ENCODE data around the gene SRD5A1. TPM values are rescaled to one million over a fixed set of nuclear protein-coding genes. Genes with fewer than 3 reads are reported as not detected.

Gene SRD5A1
- total and polyA plus RNA-seq, 2 experiments from 2014 or later: 18.2 to 87.3 TPM

DNA sequence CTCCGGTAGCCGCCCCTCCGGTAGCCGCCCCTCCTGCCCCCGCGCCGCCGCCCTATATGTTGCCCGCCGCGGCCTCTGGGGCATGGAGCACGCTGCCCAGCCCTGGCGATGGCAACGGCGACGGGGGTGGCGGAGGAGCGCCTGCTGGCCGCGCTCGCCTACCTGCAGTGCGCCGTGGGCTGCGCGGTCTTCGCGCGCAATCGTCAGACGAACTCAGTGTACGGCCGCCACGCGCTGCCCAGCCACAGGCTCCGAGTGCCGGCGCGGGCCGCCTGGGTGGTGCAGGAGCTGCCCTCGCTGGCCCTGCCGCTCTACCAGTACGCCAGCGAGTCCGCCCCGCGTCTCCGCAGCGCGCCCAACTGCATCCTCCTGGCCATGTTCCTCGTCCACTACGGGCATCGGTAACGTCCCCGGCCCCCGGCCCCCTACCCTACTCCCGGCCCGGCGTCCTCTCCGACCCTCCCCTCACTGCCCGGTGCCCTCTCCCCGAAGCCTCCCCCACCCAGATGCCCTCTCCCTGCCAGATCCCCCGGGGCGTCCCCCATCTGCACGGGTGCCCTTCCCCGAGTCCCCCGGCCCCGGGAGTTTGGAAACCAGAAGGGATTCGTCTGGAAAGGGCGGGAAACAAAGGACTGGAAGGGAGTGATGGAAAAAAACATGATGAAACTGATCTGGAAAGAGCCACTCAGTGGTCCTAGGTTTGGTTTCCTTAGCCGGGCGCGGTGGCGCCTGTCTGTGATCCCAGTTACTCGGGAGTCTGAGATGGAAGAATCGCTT lies 417 bp downstream of the SRD5A1 start:
- H2AFZ ChIP-seq: peak overlapping the region; percentile 96
- Mint-ChIP-seq H3K4me3 (peak overlapping the region; percentile 100), H3K4me1 (peaks cover 13% of the 10 kb centered on the region), H3K27me3 (ENCODE audit: insufficient read depth, low read depth, poor library complexity) (peaks cover 7% of the 10 kb centered on the region), H3K36me3 (ENCODE audit: low read depth) (peaks cover 42% of the 10 kb centered on the region), H3K27ac (peak overlapping the region; percentile 48; the same call in 1 of the 2 replicates), H3K9me3 (no peaks in the 10 kb centered on the region)
- DNase-seq (ENCODE audit: low spot score) (peak; percentile 51), ATAC-seq (peak; percentile 59)
- H3K4me3 ChIP-seq: peak overlapping the region; percentile 97
- H3K27ac ChIP-seq (ENCODE audit: low read depth): no peak overlapping the region
- TF ChIP-seq, protein P1, sequence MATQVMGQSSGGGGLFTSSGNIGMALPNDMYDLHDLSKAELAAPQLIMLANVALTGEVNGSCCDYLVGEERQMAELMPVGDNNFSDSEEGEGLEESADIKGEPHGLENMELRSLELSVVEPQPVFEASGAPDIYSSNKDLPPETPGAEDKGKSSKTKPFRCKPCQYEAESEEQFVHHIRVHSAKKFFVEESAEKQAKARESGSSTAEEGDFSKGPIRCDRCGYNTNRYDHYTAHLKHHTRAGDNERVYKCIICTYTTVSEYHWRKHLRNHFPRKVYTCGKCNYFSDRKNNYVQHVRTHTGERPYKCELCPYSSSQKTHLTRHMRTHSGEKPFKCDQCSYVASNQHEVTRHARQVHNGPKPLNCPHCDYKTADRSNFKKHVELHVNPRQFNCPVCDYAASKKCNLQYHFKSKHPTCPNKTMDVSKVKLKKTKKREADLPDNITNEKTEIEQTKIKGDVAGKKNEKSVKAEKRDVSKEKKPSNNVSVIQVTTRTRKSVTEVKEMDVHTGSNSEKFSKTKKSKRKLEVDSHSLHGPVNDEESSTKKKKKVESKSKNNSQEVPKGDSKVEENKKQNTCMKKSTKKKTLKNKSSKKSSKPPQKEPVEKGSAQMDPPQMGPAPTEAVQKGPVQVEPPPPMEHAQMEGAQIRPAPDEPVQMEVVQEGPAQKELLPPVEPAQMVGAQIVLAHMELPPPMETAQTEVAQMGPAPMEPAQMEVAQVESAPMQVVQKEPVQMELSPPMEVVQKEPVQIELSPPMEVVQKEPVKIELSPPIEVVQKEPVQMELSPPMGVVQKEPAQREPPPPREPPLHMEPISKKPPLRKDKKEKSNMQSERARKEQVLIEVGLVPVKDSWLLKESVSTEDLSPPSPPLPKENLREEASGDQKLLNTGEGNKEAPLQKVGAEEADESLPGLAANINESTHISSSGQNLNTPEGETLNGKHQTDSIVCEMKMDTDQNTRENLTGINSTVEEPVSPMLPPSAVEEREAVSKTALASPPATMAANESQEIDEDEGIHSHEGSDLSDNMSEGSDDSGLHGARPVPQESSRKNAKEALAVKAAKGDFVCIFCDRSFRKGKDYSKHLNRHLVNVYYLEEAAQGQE (IDR thresholded peaks at IDR 0.05; ENCODE audit: unreplicated experiment): no peak
- TF ChIP-seq, protein P2, sequence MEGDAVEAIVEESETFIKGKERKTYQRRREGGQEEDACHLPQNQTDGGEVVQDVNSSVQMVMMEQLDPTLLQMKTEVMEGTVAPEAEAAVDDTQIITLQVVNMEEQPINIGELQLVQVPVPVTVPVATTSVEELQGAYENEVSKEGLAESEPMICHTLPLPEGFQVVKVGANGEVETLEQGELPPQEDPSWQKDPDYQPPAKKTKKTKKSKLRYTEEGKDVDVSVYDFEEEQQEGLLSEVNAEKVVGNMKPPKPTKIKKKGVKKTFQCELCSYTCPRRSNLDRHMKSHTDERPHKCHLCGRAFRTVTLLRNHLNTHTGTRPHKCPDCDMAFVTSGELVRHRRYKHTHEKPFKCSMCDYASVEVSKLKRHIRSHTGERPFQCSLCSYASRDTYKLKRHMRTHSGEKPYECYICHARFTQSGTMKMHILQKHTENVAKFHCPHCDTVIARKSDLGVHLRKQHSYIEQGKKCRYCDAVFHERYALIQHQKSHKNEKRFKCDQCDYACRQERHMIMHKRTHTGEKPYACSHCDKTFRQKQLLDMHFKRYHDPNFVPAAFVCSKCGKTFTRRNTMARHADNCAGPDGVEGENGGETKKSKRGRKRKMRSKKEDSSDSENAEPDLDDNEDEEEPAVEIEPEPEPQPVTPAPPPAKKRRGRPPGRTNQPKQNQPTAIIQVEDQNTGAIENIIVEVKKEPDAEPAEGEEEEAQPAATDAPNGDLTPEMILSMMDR (conservative IDR thresholded peaks at IDR 0.05; ENCODE audit: low read depth in 2 of 2): no peak
- no peak for TF ChIP-seq EZH2 (IDR thresholded peaks at IDR 0.05; ENCODE audit: low read depth, unreplicated experiment)
- TF ChIP-seq EZH2phosphoT487 (IDR thresholded peaks at IDR 0.05; ENCODE audit: unreplicated experiment): no peak
- no peak for TF ChIP-seq JUNB (IDR thresholded peaks at IDR 0.05; ENCODE audit: unreplicated experiment)
- no peak for TF ChIP-seq NANOG (IDR thresholded peaks at IDR 0.05; ENCODE audit: borderline replicate concordance)
- TF ChIP-seq STAT1 (IDR thresholded peaks at IDR 0.05; ENCODE audit: unreplicated experiment): no peak
- TF ChIP-seq, protein P3, sequence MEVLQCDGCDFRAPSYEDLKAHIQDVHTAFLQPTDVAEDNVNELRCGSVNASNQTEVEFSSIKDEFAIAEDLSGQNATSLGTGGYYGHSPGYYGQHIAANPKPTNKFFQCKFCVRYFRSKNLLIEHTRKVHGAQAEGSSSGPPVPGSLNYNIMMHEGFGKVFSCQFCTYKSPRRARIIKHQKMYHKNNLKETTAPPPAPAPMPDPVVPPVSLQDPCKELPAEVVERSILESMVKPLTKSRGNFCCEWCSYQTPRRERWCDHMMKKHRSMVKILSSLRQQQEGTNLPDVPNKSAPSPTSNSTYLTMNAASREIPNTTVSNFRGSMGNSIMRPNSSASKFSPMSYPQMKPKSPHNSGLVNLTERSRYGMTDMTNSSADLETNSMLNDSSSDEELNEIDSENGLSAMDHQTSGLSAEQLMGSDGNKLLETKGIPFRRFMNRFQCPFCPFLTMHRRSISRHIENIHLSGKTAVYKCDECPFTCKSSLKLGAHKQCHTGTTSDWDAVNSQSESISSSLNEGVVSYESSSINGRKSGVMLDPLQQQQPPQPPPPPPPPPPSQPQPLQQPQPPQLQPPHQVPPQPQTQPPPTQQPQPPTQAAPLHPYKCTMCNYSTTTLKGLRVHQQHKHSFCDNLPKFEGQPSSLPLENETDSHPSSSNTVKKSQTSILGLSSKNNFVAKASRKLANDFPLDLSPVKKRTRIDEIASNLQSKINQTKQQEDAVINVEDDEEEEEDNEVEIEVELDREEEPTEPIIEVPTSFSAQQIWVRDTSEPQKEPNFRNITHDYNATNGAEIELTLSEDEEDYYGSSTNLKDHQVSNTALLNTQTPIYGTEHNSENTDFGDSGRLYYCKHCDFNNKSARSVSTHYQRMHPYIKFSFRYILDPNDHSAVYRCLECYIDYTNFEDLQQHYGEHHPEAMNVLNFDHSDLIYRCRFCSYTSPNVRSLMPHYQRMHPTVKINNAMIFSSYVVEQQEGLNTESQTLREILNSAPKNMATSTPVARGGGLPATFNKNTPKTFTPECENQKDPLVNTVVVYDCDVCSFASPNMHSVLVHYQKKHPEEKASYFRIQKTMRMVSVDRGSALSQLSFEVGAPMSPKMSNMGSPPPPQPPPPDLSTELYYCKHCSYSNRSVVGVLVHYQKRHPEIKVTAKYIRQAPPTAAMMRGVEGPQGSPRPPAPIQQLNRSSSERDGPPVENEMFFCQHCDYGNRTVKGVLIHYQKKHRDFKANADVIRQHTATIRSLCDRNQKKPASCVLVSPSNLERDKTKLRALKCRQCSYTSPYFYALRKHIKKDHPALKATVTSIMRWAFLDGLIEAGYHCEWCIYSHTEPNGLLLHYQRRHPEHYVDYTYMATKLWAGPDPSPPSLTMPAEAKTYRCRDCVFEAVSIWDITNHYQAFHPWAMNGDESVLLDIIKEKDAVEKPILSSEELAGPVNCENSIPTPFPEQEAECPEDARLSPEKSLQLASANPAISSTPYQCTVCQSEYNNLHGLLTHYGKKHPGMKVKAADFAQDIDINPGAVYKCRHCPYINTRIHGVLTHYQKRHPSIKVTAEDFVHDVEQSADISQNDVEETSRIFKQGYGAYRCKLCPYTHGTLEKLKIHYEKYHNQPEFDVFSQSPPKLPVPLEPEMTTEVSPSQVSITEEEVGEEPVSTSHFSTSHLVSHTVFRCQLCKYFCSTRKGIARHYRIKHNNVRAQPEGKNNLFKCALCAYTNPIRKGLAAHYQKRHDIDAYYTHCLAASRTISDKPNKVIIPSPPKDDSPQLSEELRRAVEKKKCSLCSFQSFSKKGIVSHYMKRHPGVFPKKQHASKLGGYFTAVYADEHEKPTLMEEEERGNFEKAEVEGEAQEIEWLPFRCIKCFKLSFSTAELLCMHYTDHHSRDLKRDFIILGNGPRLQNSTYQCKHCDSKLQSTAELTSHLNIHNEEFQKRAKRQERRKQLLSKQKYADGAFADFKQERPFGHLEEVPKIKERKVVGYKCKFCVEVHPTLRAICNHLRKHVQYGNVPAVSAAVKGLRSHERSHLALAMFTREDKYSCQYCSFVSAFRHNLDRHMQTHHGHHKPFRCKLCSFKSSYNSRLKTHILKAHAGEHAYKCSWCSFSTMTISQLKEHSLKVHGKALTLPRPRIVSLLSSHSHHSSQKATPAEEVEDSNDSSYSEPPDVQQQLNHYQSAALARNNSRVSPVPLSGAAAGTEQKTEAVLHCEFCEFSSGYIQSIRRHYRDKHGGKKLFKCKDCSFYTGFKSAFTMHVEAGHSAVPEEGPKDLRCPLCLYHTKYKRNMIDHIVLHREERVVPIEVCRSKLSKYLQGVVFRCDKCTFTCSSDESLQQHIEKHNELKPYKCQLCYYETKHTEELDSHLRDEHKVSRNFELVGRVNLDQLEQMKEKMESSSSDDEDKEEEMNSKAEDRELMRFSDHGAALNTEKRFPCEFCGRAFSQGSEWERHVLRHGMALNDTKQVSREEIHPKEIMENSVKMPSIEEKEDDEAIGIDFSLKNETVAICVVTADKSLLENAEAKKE (CRISPR knock-in tag; IDR thresholded peaks at IDR 0.05): no peak
- TF ChIP-seq ZNF331 (CRISPR knock-in tag; IDR thresholded peaks at IDR 0.05; ENCODE audit: low read depth): no peak
- TF ChIP-seq ZNF114 (CRISPR knock-in tag; IDR thresholded peaks at IDR 0.05): no peak
- TF ChIP-seq, protein P4, sequence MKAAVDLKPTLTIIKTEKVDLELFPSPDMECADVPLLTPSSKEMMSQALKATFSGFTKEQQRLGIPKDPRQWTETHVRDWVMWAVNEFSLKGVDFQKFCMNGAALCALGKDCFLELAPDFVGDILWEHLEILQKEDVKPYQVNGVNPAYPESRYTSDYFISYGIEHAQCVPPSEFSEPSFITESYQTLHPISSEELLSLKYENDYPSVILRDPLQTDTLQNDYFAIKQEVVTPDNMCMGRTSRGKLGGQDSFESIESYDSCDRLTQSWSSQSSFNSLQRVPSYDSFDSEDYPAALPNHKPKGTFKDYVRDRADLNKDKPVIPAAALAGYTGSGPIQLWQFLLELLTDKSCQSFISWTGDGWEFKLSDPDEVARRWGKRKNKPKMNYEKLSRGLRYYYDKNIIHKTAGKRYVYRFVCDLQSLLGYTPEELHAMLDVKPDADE (IDR thresholded peaks at IDR 0.05): no peak
- TF ChIP-seq CREB1 (CRISPR knock-in tag; IDR thresholded peaks at IDR 0.05; ENCODE audit: low read depth): no peak
- TF ChIP-seq POLR2AphosphoS5 (IDR thresholded peaks at IDR 0.05; ENCODE audit: low read depth): no peak; the same call in 1 of the 2 replicates
- no peaks in the 10 kb centered on the region for H3K27me3 ChIP-seq (ENCODE audit: insufficient read depth)
- H3F3A ChIP-seq (replicated peaks; ENCODE audit: low read depth): no peaks in the 10 kb centered on the region; the same call in 1 of the 2 replicates
- peak overlapping the region; percentile 99 for H3K4me2 ChIP-seq
- no peaks in the 10 kb centered on the region for H3K9me2 ChIP-seq (ENCODE audit: insufficient read depth)
- H3K79me2 ChIP-seq (replicated peaks; ENCODE audit: insufficient read depth): peaks cover 93% of the 10 kb centered on the region
- peaks cover 33% of the 10 kb centered on the region for H4K20me1 ChIP-seq (replicated peaks; ENCODE audit: insufficient read depth)
- H3K36me3 ChIP-seq (ENCODE audit: insufficient read depth): 0 out of 2 replicates have a peak, but pooled peaks cover 16% of the 10 kb centered on the region
- H3K4me1 ChIP-seq (ENCODE audit: insufficient read depth): peaks cover 14% of the 10 kb centered on the region
